Naive thymus-derived CD4-positive, alpha-beta T cell (primary cell): ENCODE measurements around the gene CSH2. TPM values are rescaled to one million over a fixed set of nuclear protein-coding genes. Genes with fewer than 3 reads are reported as not detected.
"Not testable (repeated sequence)": the region's sequence is repeated elsewhere in the genome, so short reads cannot be mapped to it uniquely, and the experiment has no call there.

Experiments used
- ATAC-seq: fragments of 150-1000 bp; cut with Tn5 transposase; 2 replicates; pipeline ENCODE4 v1.10.0; 2021; ENCODE audit warnings: mild to moderate bottlenecking, moderate library complexity
- CTCF ChIA-PET: fragments of 350-600 bp; sonication (Branson Sonifier 250); formaldehyde crosslinking; loops from one replicate; lab custom pipeline; 2021; ENCODE audit warnings: antibody characterized with exemption; lab: Charles Lee
- POLR2A ChIA-PET: fragments of 350-600 bp; sonication (Branson Sonifier 250); formaldehyde crosslinking; loops from one replicate; lab custom pipeline; 2021; ENCODE audit warnings: antibody characterized with exemption, inconsistent platforms; lab: Charles Lee
- DNase-seq, 9 donors: peaks; one replicate each; pipeline versions ENCODE4 v3.0.0 to v3.0.0-alpha.2; 2020 to 2022; ENCODE audit warnings: mixed read lengths in 1 of 9
- H3K27ac ChIP-seq: one replicate; pipeline ENCODE4 v1.7.0; 2013; ENCODE audit warnings: mild to moderate bottlenecking, low read depth, low read length, moderate library complexity
- H3K27me3 ChIP-seq, 2 donors: one replicate each; pipeline ENCODE4 v1.7.0; 2013; ENCODE audit warnings: low read length in 2 of 2, mild to moderate bottlenecking in 2 of 2, moderate library complexity in 2 of 2; ENCODE audit not compliant: control insufficient read depth in 2 of 2, insufficient read depth in 2 of 2
- H3K36me3 ChIP-seq, 3 experiments: 1 replicate in 2 of 3; 2 replicates in 1 of 3; pipeline ENCODE4 v1.7.0; 2013; ENCODE audit warnings: low read length in 3 of 3, mild to moderate bottlenecking in 3 of 3, moderate library complexity in 1 of 3; ENCODE audit not compliant: insufficient read depth in 3 of 3, control insufficient read depth in 2 of 3
- H3K4me1 ChIP-seq, 2 donors: one replicate each; pipeline ENCODE4 v1.7.0; 2013; ENCODE audit warnings: low read length in 2 of 2, mild to moderate bottlenecking in 2 of 2, moderate library complexity in 1 of 2; ENCODE audit not compliant: control insufficient read depth in 2 of 2, insufficient read depth in 2 of 2
- H3K4me3 ChIP-seq: 2 replicates; pipeline ENCODE4 v1.7.0; 2013; ENCODE audit warnings: mild to moderate bottlenecking, low read length
- H3K9me3 ChIP-seq, 3 experiments: 1 replicate in 2 of 3; 2 replicates in 1 of 3; pipeline ENCODE4 v1.7.0; 2013; ENCODE audit warnings: low read length in 3 of 3; ENCODE audit not compliant: control insufficient read depth in 2 of 3
- H3K27ac Mint-ChIP-seq, 9 donors: one replicate each; pipeline ENCODE4 v1.8.0; 2020 to 2022; ENCODE audit warnings: mixed read lengths in 9 of 9, mild to moderate bottlenecking in 8 of 9, moderate library complexity in 5 of 9, inconsistent platforms in 2 of 9
- H3K27me3 Mint-ChIP-seq, 5 donors: one replicate each; pipeline ENCODE4 v1.8.0; 2021 to 2022; ENCODE audit warnings: mixed read lengths in 5 of 5, mild to moderate bottlenecking in 1 of 5
- H3K36me3 Mint-ChIP-seq, 5 donors: one replicate each; pipeline ENCODE4 v1.8.0; 2020 to 2022; ENCODE audit warnings: mixed read lengths in 5 of 5, mild to moderate bottlenecking in 3 of 5, inconsistent platforms in 1 of 5
- H3K4me1 Mint-ChIP-seq, 7 donors: one replicate each; pipeline ENCODE4 v1.8.0; 2020 to 2022; ENCODE audit warnings: mixed read lengths in 7 of 7, mild to moderate bottlenecking in 3 of 7, inconsistent platforms in 1 of 7
- H3K4me3 Mint-ChIP-seq, 10 donors: one replicate each; pipeline ENCODE4 v1.8.0; 2020 to 2022; ENCODE audit warnings: mild to moderate bottlenecking in 10 of 10, mixed read lengths in 10 of 10, moderate library complexity in 6 of 10, inconsistent platforms in 2 of 10
- H3K9me3 Mint-ChIP-seq, 11 donors: one replicate each; pipeline ENCODE4 v1.8.0; 2020 to 2022; ENCODE audit warnings: mixed read lengths in 11 of 11, mild to moderate bottlenecking in 4 of 11, inconsistent platforms in 1 of 11, moderate library complexity in 1 of 11
- intact Hi-C, 2 donors: fragments of 100-400 bp; cut with micrococcal nuclease; formaldehyde crosslinking; loops; one replicate each; pipeline ENCODE4 v1.15.1; 2023
- polyA plus RNA-seq, 2 donors: library from polyadenylated mRNA; unstranded; fragments of 300-500 nt; fragmentation: Illumina TruSeq; gene quantifications; one replicate each; pipeline ENCODE4 v1.2.3, GENCODE V29; 2021
- total RNA-seq, 6 experiments: library from RNA in 5 of 6; stranded (reverse) in 5 of 6; gene quantifications; 1 replicate in 5 of 6; 2 replicates in 1 of 6; pipeline ENCODE4 v1.2.3 and lab custom pipeline; 2021 to 2026

Gene CSH2
- total and polyA plus RNA-seq, 7 experiments from 2014 or later, result 4.2 to 5.3 TPM; not detected in 5

- H3K4me1 Mint-ChIP-seq, result peaks cover 30 to 50% (median 44%) of the 10 kb centered on the region in 7 donors
- peaks cover 0 to 9% (median 0%) of the 10 kb centered on the region in 5 donors for H3K36me3 Mint-ChIP-seq
- DNase-seq (no peak), ATAC-seq (no peak)
- no peaks in the 10 kb centered on the region for H3K27me3 Mint-ChIP-seq
- H3K9me3 Mint-ChIP-seq, result peaks cover 0 to 5% (median 0%) of the 10 kb centered on the region in 11 donors
- CTCF ChIA-PET, result interaction anchor here (0.6 to 0.9 kb wide), 2 partner anchors 7 to 16 kb away, joined by 4 to 6 read pairs; no protein-coding TSS in a partner anchor
- H3K27ac Mint-ChIP-seq, result peak overlapping the region; percentile 83 to 95 (median 92)
- H3K4me3 ChIP-seq, result peak overlapping the region; percentile 87
- POLR2A ChIA-PET, result interaction anchor here (0.6 to 13.5 kb wide), 14 partner anchors 9 to 1000 kb away, joined by 3 to 204 read pairs (median 6); partner anchors contain the start of genes CCDC47, DDX42, FTSJ3 and ICAM2
- H3K27me3 ChIP-seq, result no peaks in the 10 kb centered on the region
- H3K36me3 ChIP-seq, result peaks cover 0 to 3% (median 0%) of the 10 kb centered on the region in 3 experiments
- peak overlapping the region; percentile 84 to 98 (median 88) for H3K4me3 Mint-ChIP-seq
- no peaks in the 10 kb centered on the region for H3K9me3 ChIP-seq
- intact Hi-C loops, result loop anchor here (1.0 to 10.0 kb wide), 17 partner anchors 12 to 818 kb away; partner anchors contain the start of genes CCDC47 (in 2 of the 2), CEP95 (in 2 of the 2), DCAF7 (in 2 of the 2) and DDX5 (in 2 of the 2)
- H3K4me1 ChIP-seq, result peaks cover 27 to 34% of the 10 kb centered on the region in 2 donors
- peak overlapping the region; percentile 96 for H3K27ac ChIP-seq
Observed at GRCh38 chr17:63843910-63844677, 29.4 kb downstream of the CSH2 start.

- H3K9me3 ChIP-seq, H3K36me3 ChIP-seq, H3K9me3 Mint-ChIP-seq, H3K36me3 Mint-ChIP-seq, H3K27me3 Mint-ChIP-seq, H3K27me3 ChIP-seq: not testable (repeated sequence)
- intact Hi-C loops, result loop anchor here (1.0 to 10.0 kb wide), 17 partner anchors 11 to 819 kb away; partner anchors contain the start of genes CCDC47 (in 2 of the 2), CEP95 (in 2 of the 2), DCAF7 (in 2 of the 2) and DDX5 (in 2 of the 2)
- Histone ChIP-seq H3K4me1 (peaks cover 33 to 38% of the 10 kb centered on the region in 2 donors), H3K4me3 (peak overlapping the region; percentile 87), H3K27ac (peak overlapping the region; percentile 96)
- Mint-ChIP-seq H3K27ac (peak overlapping the region; percentile 83 to 95 (median 92)), H3K4me1 (peaks cover 28 to 52% (median 44%) of the 10 kb centered on the region in 7 donors), H3K4me3 (peak overlapping the region; percentile 84 to 98 (median 88))
- CTCF ChIA-PET, result interaction anchor here (0.6 to 0.9 kb wide), 2 partner anchors 8 to 15 kb away, joined by 4 to 6 read pairs; no protein-coding TSS in a partner anchor
- ATAC-seq (peak; percentile 10), DNase-seq (peak in 5 of 9 donors; percentile 31 to 60 (median 34))
- POLR2A ChIA-PET, result interaction anchor here (0.6 to 13.5 kb wide), 17 partner anchors 8 to 999 kb away, joined by 3 to 204 read pairs (median 5); partner anchors contain the start of genes CCDC47, DDX42, FTSJ3 and ICAM2
Observed at GRCh38 chr17:63843387-63843888, 30.0 kb downstream of the CSH2 start.

- ATAC-seq, result peak; percentile 96
- intact Hi-C loops, result loop anchor here (1.0 to 10.0 kb wide), 18 partner anchors 10 to 820 kb away; partner anchors contain the start of genes CCDC47 (in 2 of the 2), CEP95 (in 2 of the 2), DCAF7 (in 2 of the 2) and DDX5 (in 2 of the 2)
- peaks cover 0 to 9% (median 0%) of the 10 kb centered on the region in 3 experiments for H3K36me3 ChIP-seq
- H3K4me1 ChIP-seq, result peaks cover 34 to 36% of the 10 kb centered on the region in 2 donors
- H3K9me3 ChIP-seq, result no peaks in the 10 kb centered on the region
- peaks cover 27 to 52% (median 44%) of the 10 kb centered on the region in 7 donors for H3K4me1 Mint-ChIP-seq
- no peaks in the 10 kb centered on the region for H3K27me3 ChIP-seq
- H3K27ac Mint-ChIP-seq, result peak within 1 kb of the TSS; percentile 87 to 95 (median 92)
- peak within 1 kb of the TSS; percentile 96 for H3K27ac ChIP-seq
- H3K4me3 Mint-ChIP-seq, result peak within 1 kb of the TSS; percentile 92 to 98 (median 95)
- no peaks in the 10 kb centered on the region for H3K27me3 Mint-ChIP-seq
- ChIA-PET CTCF (interaction anchor here (0.9 kb wide), 1 partner anchor 15 kb away, joined by 4 read pairs; no protein-coding TSS in a partner anchor), POLR2A (interaction anchor here (0.6 to 13.5 kb wide), 17 partner anchors 12 to 303 kb away, joined by 3 to 204 read pairs (median 5); partner anchors contain the start of genes CCDC47, DDX42, FTSJ3 and ICAM2)
- DNase-seq, result peak; percentile 94 to 99 (median 98)
- no peaks in the 10 kb centered on the region for H3K9me3 Mint-ChIP-seq
- H3K36me3 Mint-ChIP-seq, result peaks cover 0 to 3% (median 0%) of the 10 kb centered on the region in 5 donors
- peak within 1 kb of the TSS; percentile 87 for H3K4me3 ChIP-seq
Observed at GRCh38 chr17:63842540-63843386, 30.7 kb downstream of the CSH2 start, which contains the start of gene SMARCD2. Gene SMARCD2 (minus strand): TSS chr17:63842685. CDS start chr17:63842674, 11 bp downstream.

- peak overlapping the region; percentile 84 to 95 (median 91) for H3K27ac Mint-ChIP-seq
- ChIA-PET POLR2A (interaction anchor here (0.6 to 13.5 kb wide), 10 partner anchors 14 to 307 kb away, joined by 3 to 204 read pairs (median 5); partner anchors contain the start of genes CCDC47, DDX42, FTSJ3 and LIMD2), CTCF (interaction anchor here (0.8 kb wide), 1 partner anchor 140 kb away, joined by 3 read pairs; no protein-coding TSS in a partner anchor)
- H3K4me3 Mint-ChIP-seq, result peak overlapping the region; percentile 92 to 98 (median 95)
- peaks cover 34 to 36% of the 10 kb centered on the region in 2 donors for H3K4me1 ChIP-seq
- no peaks in the 10 kb centered on the region for H3K27me3 ChIP-seq
- peak in 1 of 9 donors; percentile 24 for DNase-seq
- H3K4me1 Mint-ChIP-seq, result peaks cover 24 to 48% (median 43%) of the 10 kb centered on the region in 7 donors
- H3K4me3 ChIP-seq, result peak overlapping the region; percentile 87
- H3K36me3 ChIP-seq, result peaks cover 0 to 15% (median 0%) of the 10 kb centered on the region in 3 experiments
- peak; percentile 13 for ATAC-seq
- H3K9me3 ChIP-seq, result no peaks in the 10 kb centered on the region
- peak overlapping the region; percentile 96 for H3K27ac ChIP-seq
- H3K27me3 Mint-ChIP-seq, result no peaks in the 10 kb centered on the region
- intact Hi-C loops, result loop anchor here (1.0 to 10.0 kb wide), 7 partner anchors 142 to 820 kb away; partner anchors contain the start of genes CYB561 (in 1 of the 2), DCAF7 (in 1 of the 2), LIMD2 (in 1 of the 2) and SMURF2 (in 1 of the 2)
- peaks cover 0 to 3% (median 0%) of the 10 kb centered on the region in 5 donors for H3K36me3 Mint-ChIP-seq
- no peaks in the 10 kb centered on the region for H3K9me3 Mint-ChIP-seq
Observed at GRCh38 chr17:63842173-63842539, 31.3 kb downstream of the CSH2 start.

- Histone ChIP-seq H3K4me1 (peaks cover 34 to 36% of the 10 kb centered on the region in 2 donors), H3K27ac (peak overlapping the region; percentile 96), H3K27me3 (no peaks in the 10 kb centered on the region), H3K9me3 (no peaks in the 10 kb centered on the region), H3K4me3 (peak overlapping the region; percentile 87), H3K36me3 (peaks cover 0 to 21% (median 0%) of the 10 kb centered on the region in 3 experiments)
- H3K4me3 Mint-ChIP-seq, result peak overlapping the region; percentile 92 to 98 (median 95)
- intact Hi-C loops, result loop anchor here (1.0 to 10.0 kb wide), 7 partner anchors 141 to 821 kb away; partner anchors contain the start of genes CYB561 (in 1 of the 2), DCAF7 (in 1 of the 2), LIMD2 (in 1 of the 2) and SMURF2 (in 1 of the 2)
- peaks cover 24 to 53% (median 49%) of the 10 kb centered on the region in 7 donors for H3K4me1 Mint-ChIP-seq
- ATAC-seq, result no peak
- DNase-seq, result no peak
- POLR2A ChIA-PET, result interaction anchor here (0.6 to 13.5 kb wide), 13 partner anchors 14 to 1349 kb away, joined by 3 to 204 read pairs (median 4); partner anchors contain the start of genes CCDC47, DDX42, FTSJ3 and LIMD2
- no peaks in the 10 kb centered on the region for H3K9me3 Mint-ChIP-seq
- peak overlapping the region; percentile 84 to 95 (median 91) for H3K27ac Mint-ChIP-seq
- peaks cover 0 to 7% (median 3%) of the 10 kb centered on the region in 5 donors for H3K36me3 Mint-ChIP-seq
- no peaks in the 10 kb centered on the region for H3K27me3 Mint-ChIP-seq
- CTCF ChIA-PET, result interaction anchor here (0.8 to 1.3 kb wide), 2 partner anchors 72 to 139 kb away, joined by 3 read pairs; no protein-coding TSS in a partner anchor
Observed at GRCh38 chr17:63841350-63842172, 31.9 kb downstream of the CSH2 start.
